HUDEP-2 (cell line): ENCODE measurements around the gene MAP2K7.
A peak's percentile ranks its signal among the peaks of the same experiment; 100 is the strongest.

Experiments used
- DNase-seq, 76 experiments: peaks; one replicate each; lab custom pipeline; 2025; ENCODE audit not compliant: unreplicated experiment in 76 of 76; lab: John Stamatoyannopoulos, UW

The MAP2K7 gene

GRCh38 chr19:7927605-7928333 is 24.1 kb downstream of the MAP2K7 start:
- DNase-seq, result no peak

- no peak for DNase-seq
Observed at GRCh38 chr19:7928334-7928706, 24.6 kb downstream of the MAP2K7 start.

GRCh38 chr19:7928741-7929701 is 25.3 kb downstream of the MAP2K7 start:
- DNase-seq, result peak in 47 of 76 experiments; percentile 16 to 78 (median 46)

GRCh38 chr19:7930030-7930429 is 26.4 kb downstream of the MAP2K7 start:
- DNase-seq, result peak in 4 of 76 experiments; percentile 14 to 52 (median 32)

GRCh38 chr19:7930765-7931164 is 27.1 kb downstream of the MAP2K7 start:
- no peak for DNase-seq

GRCh38 chr19:7931221-7932061 is 27.8 kb downstream of the MAP2K7 start:
- no peak for DNase-seq

GRCh38 chr19:7932276-7932929 is 28.7 kb downstream of the MAP2K7 start:
- no peak for DNase-seq

- DNase-seq, result no peak
Observed at GRCh38 chr19:7932930-7933300, 29.2 kb downstream of the MAP2K7 start.

- DNase-seq, result no peak
Observed at GRCh38 chr19:7933411-7933810, 29.7 kb downstream of the MAP2K7 start.

GRCh38 chr19:7933828-7934725 is 30.4 kb downstream of the MAP2K7 start:
- DNase-seq, result no peak

GRCh38 chr19:7934766-7935165 is 31.1 kb downstream of the MAP2K7 start:
- no peak for DNase-seq

- DNase-seq, result no peak
Observed at GRCh38 chr19:7940841-7941240, 37.2 kb downstream of the MAP2K7 start.

- DNase-seq, result no peak
Observed at GRCh38 chr19:7941895-7942596, 38.4 kb downstream of the MAP2K7 start.

GRCh38 chr19:7942981-7943443 is 39.3 kb downstream of the MAP2K7 start:
- DNase-seq, result peak in 1 of 76 experiments; percentile 53

GRCh38 chr19:7943444-7944176 is 39.9 kb downstream of the MAP2K7 start, which contains the start of gene TIMM44:
TSS of gene TIMM44 (minus strand) at chr19:7943666. CDS start at chr19:7943651, 15 bp downstream.
- peak; percentile 80 to 100 (median 100) for DNase-seq

GRCh38 chr19:7944177-7944761 is 40.6 kb downstream of the MAP2K7 start:
- peak in 73 of 76 experiments; percentile 36 to 91 (median 80) for DNase-seq

GRCh38 chr19:7947939-7948338 is 44.3 kb downstream of the MAP2K7 start:
- DNase-seq, result peak in 13 of 76 experiments; percentile 12 to 63 (median 33)
